ENCODE data around the gene KLHL13. TPM values are rescaled to one million over a fixed set of nuclear protein-coding genes. Genes with fewer than 3 reads are reported as not detected.
"Not testable (repeated sequence)": the region's sequence is repeated elsewhere in the genome, so short reads cannot be mapped to it uniquely, and the experiment has no call there.

The KLHL13 gene
- under 1 TPM in 1 of 6 donors, not detected in 5; 0.27 TPM for polyA plus RNA-seq (ENCODE audit: low read depth in 6 of 6)

GRCh38 chrX:118116713-118117550 lies at the start of gene KLHL13:
Gene KLHL13 (minus strand): TSS chrX:118116810. CDS start chrX:118028473, 88,337 bp downstream.
- peaks cover 0 to 9% of the 10 kb centered on the region in 2 donors for H3K36me3 Mint-ChIP-seq
- H3K27me3 Mint-ChIP-seq, result peaks cover 9 to 23% (median 17%) of the 10 kb centered on the region in 3 donors
- H3K9me3 Mint-ChIP-seq, result peaks cover 0 to 4% (median 0%) of the 10 kb centered on the region in 7 donors
- peak within 1 kb of the TSS; percentile 71 to 88 (median 82) for H3K4me3 Mint-ChIP-seq
- H3K27ac Mint-ChIP-seq, result peak within 1 kb of the TSS in 3 of 6 donors; percentile 7 to 70 (median 69)
- DNase-seq (no peak), ATAC-seq (ENCODE audit: low read depth in 2 of 2) (peak in 1 of 2 donors; percentile 54)
- peaks cover 10 to 18% (median 12%) of the 10 kb centered on the region in 3 donors for H3K4me1 Mint-ChIP-seq

GRCh38 chrX:118164138-118164537 lies 47.5 kb upstream of the KLHL13 start:
- H3K9me3 Mint-ChIP-seq, result peaks cover 0 to 3% (median 0%) of the 10 kb centered on the region in 7 donors
- H3K4me1 Mint-ChIP-seq, result no peaks in the 10 kb centered on the region
- ATAC-seq (ENCODE audit: low read depth in 2 of 2), result no peak
- H3K36me3 Mint-ChIP-seq, result no peaks in the 10 kb centered on the region
- H3K4me3 Mint-ChIP-seq, result no peak overlapping the region
- H3K27me3 Mint-ChIP-seq, result peaks cover 0 to 4% (median under 1%) of the 10 kb centered on the region in 3 donors
- DNase-seq, result no peak
- no peak overlapping the region for H3K27ac Mint-ChIP-seq

DNA sequence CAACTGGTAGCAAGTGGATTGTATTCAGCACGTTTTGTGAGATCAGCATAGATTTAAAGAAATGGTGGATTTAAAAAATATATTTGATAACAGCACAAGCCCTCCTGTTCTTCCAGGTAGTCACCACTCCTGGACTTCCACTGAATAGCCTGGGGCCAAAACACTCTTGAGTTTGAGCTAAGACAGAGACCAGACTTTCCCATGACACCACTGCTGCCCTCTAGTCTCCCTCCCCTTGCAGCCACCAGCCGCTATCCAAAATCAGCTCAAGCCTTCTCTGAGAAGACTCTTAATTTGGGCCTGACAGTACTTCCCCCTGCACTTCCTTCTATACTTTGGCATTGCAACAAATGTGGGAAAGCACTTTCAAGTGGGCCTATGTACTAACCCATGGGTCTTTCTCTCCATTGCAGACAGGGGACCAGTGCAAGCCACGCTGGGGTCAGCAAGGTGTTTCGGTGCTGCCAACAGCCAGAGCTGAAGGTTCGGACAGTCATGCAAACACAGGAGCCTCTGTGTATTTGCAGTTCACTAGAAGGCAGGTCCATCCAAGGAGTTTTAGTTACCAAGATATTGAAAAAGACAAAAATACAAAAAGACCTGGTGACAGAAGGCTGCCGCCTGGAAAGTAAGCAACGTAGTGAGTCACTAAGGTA lies 40.5 kb upstream of the KLHL13 start:
- H3K4me1 Mint-ChIP-seq, result no peaks in the 10 kb centered on the region
- H3K27ac Mint-ChIP-seq, result no peak overlapping the region
- DNase-seq, result no peak
- H3K27me3 Mint-ChIP-seq, result peaks cover 0 to 8% (median 6%) of the 10 kb centered on the region in 3 donors
- H3K4me3 Mint-ChIP-seq, result no peak overlapping the region
- no peaks in the 10 kb centered on the region for H3K36me3 Mint-ChIP-seq
- peaks cover 0 to 1% (median 0%) of the 10 kb centered on the region in 7 donors for H3K9me3 Mint-ChIP-seq
- ATAC-seq (ENCODE audit: low read depth in 2 of 2), result no peak

DNA sequence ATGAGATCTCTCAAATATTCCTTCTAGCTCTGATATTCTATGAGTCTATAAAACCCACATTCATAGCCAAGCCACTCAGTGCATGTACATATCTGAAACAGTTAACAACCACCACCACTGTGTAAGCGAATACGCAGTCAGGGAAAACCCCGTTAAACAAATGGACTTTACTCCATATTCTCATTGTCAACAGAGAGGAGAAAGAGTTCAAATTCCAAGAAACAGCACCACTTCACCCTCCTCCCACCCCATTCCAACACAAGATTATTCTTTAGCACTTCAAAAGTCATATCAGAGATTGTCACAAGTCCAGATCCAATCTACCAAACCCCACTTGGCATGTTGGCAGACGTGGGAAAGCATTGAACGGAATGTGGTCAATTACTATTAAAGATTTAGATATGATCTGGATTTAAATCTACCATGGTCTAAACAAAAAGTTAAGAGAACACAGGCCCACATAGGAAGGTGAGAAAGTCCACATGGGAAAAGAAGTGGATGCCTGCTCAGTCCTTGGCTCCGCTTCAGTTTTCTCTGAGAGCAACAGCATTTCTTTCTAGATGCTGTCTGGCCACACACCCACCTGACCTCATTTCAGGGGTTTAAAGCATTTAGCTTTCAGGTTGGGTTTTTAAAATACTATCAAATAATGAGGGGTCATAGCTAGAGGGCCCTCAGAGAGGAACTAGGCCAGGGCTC lies 39.8 kb upstream of the KLHL13 start:
- Mint-ChIP-seq H3K4me1 (no peaks in the 10 kb centered on the region), H3K36me3 (no peaks in the 10 kb centered on the region), H3K27me3 (peaks cover 0 to 8% (median 6%) of the 10 kb centered on the region in 3 donors), H3K9me3 (peaks cover 0 to 1% (median 0%) of the 10 kb centered on the region in 7 donors), H3K4me3 (no peak overlapping the region), H3K27ac (no peak overlapping the region)
- no peak for ATAC-seq (ENCODE audit: low read depth in 2 of 2)
- no peak for DNase-seq

DNA sequence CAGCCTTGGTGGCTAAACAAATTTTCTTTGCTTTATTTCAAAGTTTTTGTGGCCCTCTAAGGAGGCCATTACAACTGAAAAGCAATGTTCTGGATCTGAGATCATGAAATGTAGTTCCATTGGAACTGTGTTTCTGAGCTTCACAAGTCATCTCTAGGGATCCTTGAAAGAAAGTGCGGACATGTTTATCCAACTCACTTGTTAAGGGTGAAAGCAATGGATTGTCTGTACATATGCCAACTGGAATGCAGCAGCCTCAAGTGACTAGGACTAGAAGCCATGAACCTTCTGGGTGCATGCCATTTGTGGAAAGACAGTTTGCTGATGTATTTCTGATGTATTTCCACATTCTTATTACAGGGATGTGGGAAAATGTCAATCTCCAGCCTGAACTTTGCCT lies 36.7 kb upstream of the KLHL13 start:
- Mint-ChIP-seq H3K27ac (no peak overlapping the region), H3K36me3 (no peaks in the 10 kb centered on the region), H3K4me1 (no peaks in the 10 kb centered on the region), H3K4me3 (no peak overlapping the region), H3K9me3 (peaks cover 0 to 3% (median 0%) of the 10 kb centered on the region in 7 donors), H3K27me3 (peaks cover 0 to 8% (median 0%) of the 10 kb centered on the region in 3 donors)
- DNase-seq (no peak), ATAC-seq (ENCODE audit: low read depth in 2 of 2) (no peak)

- Mint-ChIP-seq H3K27ac (peak overlapping the region in 1 of 6 donors; percentile 20), H3K4me1 (no peaks in the 10 kb centered on the region), H3K4me3 (no peak overlapping the region), H3K36me3 (no peaks in the 10 kb centered on the region), H3K27me3 (peaks cover 0 to 8% (median 0%) of the 10 kb centered on the region in 3 donors), H3K9me3 (peaks cover 0 to 3% (median 0%) of the 10 kb centered on the region in 7 donors)
- ATAC-seq (ENCODE audit: low read depth in 2 of 2), result no peak
- DNase-seq, result no peak
Observed at GRCh38 chrX:118152721-118153120, 36.1 kb upstream of the KLHL13 start.

DNA sequence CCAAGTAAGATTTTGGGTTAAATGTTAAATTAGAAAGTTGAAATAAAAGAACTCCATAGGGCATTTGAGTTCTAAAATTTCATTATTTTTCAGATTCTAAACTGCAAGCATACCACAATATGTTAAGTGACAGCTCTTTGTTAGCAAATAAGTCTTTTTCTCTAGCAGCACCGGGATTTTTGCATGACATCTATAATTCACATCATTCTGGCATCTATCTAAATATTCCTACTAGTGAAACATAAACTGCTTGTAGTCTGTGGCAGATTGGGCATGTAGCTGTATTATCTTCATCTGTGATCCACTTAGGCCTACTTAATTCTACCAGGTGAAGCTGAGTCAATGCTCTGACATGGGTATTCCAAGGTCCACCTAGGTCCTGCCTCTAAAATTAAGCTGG lies 32.1 kb upstream of the KLHL13 start:
- Mint-ChIP-seq H3K9me3 (peaks cover 0 to 3% (median 1%) of the 10 kb centered on the region in 7 donors), H3K4me3 (no peak overlapping the region), H3K36me3 (no peaks in the 10 kb centered on the region), H3K4me1 (no peaks in the 10 kb centered on the region), H3K27ac (no peak overlapping the region), H3K27me3 (peaks cover 0 to 4% (median 0%) of the 10 kb centered on the region in 3 donors)
- ATAC-seq (ENCODE audit: low read depth in 2 of 2), result no peak
- DNase-seq, result no peak

DNA sequence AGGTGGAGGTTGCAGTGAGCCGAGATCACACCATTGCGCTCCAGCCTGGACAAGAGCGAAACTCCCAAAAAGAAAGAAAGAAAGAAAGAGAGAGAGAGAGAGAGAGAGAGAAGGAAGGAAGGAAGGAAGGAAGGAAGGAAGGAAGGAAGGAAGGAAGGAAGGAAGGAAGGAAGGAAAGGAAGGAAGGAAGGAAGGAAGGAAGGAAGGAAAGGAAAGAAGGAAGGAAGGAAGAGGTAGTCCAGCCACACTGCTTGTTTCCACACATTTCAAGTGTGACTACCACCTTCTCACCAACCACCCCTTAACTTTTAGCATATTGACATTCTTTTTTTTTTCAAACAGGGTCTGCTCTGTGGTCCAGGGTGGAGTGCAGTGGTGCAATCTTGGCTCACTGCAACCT lies 31.2 kb upstream of the KLHL13 start:
- H3K4me3 Mint-ChIP-seq; H3K4me1 Mint-ChIP-seq; DNase-seq; H3K36me3 Mint-ChIP-seq; H3K27ac Mint-ChIP-seq; H3K27me3 Mint-ChIP-seq; ATAC-seq (ENCODE audit: low read depth in 2 of 2); H3K9me3 Mint-ChIP-seq: not testable (repeated sequence)

DNA sequence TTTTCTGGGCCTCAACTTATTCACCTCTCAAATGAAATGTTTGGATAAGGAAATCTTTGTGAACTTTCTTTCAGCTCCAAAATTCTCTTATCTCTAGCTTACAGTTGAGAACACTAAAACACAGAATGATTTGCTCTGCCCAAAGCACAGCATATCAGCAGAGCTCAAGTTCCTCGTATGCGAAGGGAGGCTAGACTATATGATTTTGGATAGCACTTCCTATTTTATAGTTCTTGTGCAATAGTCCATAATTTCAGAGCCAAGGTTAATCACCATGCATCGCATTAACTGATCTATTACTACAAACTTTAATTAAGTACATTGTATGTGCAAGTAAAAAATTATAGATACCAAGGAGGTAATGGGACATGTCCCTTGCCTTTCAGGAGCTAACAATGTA lies 27.0 kb upstream of the KLHL13 start:
- no peak overlapping the region for H3K27ac Mint-ChIP-seq
- H3K9me3 Mint-ChIP-seq, result peaks cover 0 to 5% (median 4%) of the 10 kb centered on the region in 7 donors
- H3K27me3 Mint-ChIP-seq, result no peaks in the 10 kb centered on the region

GRCh38 chrX:118131336-118131735 lies 14.7 kb upstream of the KLHL13 start:
- DNase-seq, result no peak
- Mint-ChIP-seq H3K9me3 (peaks cover 0 to 6% (median 0%) of the 10 kb centered on the region in 7 donors), H3K4me3 (no peak overlapping the region), H3K4me1 (no peaks in the 10 kb centered on the region), H3K27me3 (no peaks in the 10 kb centered on the region), H3K27ac (peak overlapping the region in 1 of 6 donors; percentile 35), H3K36me3 (no peaks in the 10 kb centered on the region)
- no peak for ATAC-seq (ENCODE audit: low read depth in 2 of 2)

More for the DNA sequence above, 27.0 kb upstream of the KLHL13 start:
- DNase-seq, result no peak
- Mint-ChIP-seq H3K36me3 (no peaks in the 10 kb centered on the region), H3K4me3 (no peak overlapping the region), H3K4me1 (no peaks in the 10 kb centered on the region)
- no peak for ATAC-seq (ENCODE audit: low read depth in 2 of 2)

- peaks cover 0 to 6% (median 0%) of the 10 kb centered on the region in 7 donors for H3K9me3 Mint-ChIP-seq
- DNase-seq (no peak), ATAC-seq (ENCODE audit: low read depth in 2 of 2) (no peak)
- no peaks in the 10 kb centered on the region for H3K27me3 Mint-ChIP-seq
- H3K4me1 Mint-ChIP-seq, result no peaks in the 10 kb centered on the region
- H3K27ac Mint-ChIP-seq, result no peak overlapping the region
- H3K4me3 Mint-ChIP-seq, result no peak overlapping the region
- no peaks in the 10 kb centered on the region for H3K36me3 Mint-ChIP-seq
Observed at GRCh38 chrX:118129681-118130080, 13.1 kb upstream of the KLHL13 start.

- H3K4me1 Mint-ChIP-seq, result no peaks in the 10 kb centered on the region
- DNase-seq (no peak), ATAC-seq (ENCODE audit: low read depth in 2 of 2) (no peak)
- H3K36me3 Mint-ChIP-seq, result no peaks in the 10 kb centered on the region
- peaks cover 0 to 4% (median 0%) of the 10 kb centered on the region in 7 donors for H3K9me3 Mint-ChIP-seq
- H3K27ac Mint-ChIP-seq, result no peak overlapping the region
- no peaks in the 10 kb centered on the region for H3K27me3 Mint-ChIP-seq
- H3K4me3 Mint-ChIP-seq, result no peak overlapping the region
Observed at GRCh38 chrX:118128724-118129123, 12.1 kb upstream of the KLHL13 start.

DNA sequence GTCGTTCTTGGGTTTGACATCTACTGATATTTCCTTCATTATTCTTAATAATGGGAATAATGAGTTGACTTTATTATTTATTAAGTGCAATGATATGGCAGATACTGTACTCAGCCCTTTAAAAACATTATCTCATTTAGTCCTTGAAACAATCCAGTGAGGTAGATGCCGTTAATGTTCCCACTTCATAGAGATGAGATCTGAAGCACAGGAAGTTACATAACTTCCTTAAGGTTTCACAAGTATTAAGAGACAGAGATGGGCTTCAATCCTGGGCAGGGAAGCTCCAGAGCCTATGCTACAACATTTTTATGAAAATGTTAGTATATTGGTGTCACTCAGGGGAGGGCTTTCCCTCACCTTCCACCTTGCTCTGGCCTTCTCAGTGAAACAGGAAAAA lies 9.7 kb upstream of the KLHL13 start:
- Mint-ChIP-seq H3K9me3 (peaks cover 0 to 2% (median 0%) of the 10 kb centered on the region in 7 donors), H3K27me3 (peaks cover 0 to under 1% (median 0%) of the 10 kb centered on the region in 3 donors), H3K4me3 (no peak overlapping the region), H3K27ac (no peak overlapping the region), H3K36me3 (no peaks in the 10 kb centered on the region), H3K4me1 (no peaks in the 10 kb centered on the region)
- ATAC-seq (ENCODE audit: low read depth in 2 of 2) (no peak), DNase-seq (no peak)

All from naive B cell (primary cell).